AG08395 (cell line): ENCODE measurements around the gene UBE2F.
"Not testable (repeated sequence)": the region's sequence is repeated elsewhere in the genome, so short reads cannot be mapped to it uniquely, and the experiment has no call there.

ENCODE experiments used
- DNase-seq: peaks from one replicate; pipeline ENCODE4 v3.0.0; 2012; ENCODE audit warnings: mixed read lengths, low spot score

UBE2F gene

DNA sequence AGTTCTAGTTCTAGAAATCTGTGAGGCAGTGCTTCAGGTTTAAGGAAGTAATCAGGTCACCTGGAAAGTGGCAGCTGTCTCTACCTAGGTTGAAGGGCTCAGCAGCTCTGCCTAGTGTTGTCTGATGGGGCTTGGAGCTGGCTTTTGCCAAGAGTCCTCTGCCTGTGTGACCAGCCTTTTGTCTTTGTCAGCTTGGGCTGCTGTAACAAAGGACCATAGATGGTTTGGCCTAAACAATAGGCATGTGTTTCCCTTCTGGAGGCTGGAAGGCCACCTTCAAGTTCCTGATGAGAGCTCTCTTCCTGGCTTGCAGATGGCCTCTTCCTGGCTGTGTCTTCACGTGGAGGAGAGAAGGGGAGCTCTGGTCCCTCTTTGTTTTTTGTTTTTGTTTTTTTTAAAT is 13.3 kb downstream of the UBE2F start:
- no peak for DNase-seq

DNA sequence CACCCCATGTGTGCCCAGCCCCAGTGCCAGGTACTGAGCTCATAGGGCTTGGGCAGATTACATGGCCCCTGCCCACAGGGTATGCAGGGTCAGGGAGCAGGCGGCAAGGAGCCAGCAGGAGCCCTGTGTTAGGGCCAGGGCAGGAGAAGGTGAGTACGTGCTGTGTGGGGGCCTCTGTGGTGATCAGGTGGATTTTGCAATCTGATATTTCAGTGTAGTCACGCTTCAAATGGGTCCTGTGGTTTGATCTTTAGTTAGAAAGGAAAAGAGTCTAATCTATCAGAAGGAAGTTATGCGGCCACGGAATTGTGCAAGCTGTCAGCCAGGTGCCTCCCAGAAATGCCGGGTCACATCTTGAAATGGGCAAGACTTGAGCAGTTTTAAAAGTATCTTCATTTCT is 13.9 kb downstream of the UBE2F start:
- DNase-seq = no peak

DNA sequence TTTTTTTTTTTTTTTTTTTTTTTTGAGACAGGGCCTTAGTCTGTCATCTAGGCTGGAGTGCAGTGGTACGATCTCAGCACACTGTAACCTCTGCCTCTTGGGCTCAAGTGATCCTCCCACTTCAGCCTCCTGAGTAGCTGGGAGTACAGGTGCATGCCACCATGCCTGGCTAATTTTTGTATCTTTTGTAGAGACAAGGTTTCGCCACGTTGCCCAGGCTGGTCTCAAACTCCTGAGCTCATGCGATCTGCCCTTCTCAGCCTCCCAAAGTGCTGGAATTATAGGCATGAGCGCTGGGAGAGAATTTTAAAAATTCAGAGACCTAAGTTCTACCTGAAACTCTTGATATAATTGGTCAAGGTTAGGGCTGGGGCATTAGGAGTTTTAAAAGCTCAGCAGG is 14.8 kb downstream of the UBE2F start:
- not testable (repeated sequence) for DNase-seq

DNA sequence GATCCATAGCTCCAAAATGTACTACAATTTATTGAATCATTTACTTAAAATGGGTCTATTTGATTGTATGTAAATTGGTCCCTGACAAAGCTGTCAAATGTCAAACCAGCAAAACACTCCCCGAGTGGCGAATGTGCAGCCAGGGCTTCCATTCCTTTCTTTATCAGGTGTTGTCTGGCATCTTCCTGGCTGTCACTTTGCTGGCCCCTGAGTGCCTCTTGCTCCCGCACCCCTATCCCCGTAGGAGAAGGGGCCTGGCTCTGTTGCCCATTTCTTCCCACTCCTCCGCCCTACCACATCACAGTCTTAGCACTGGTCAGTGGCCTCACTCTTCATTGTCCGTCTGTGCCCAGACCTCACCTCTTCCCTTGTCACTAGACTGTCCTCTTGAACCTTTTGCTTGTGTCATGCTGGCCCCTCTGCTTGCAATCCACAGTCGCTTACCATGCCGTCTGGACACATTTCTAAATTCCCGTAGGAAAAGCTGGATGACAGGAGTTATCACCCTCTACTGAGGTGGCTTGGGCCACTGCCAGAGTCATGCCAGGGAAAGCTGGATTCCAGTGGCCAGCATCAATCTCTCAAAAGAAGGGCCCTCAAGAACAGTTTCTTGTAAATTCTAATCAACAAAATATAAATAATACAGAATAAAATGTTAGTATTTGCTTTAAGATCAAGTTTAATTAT is 15.4 kb downstream of the UBE2F start:
- DNase-seq = no peak

DNA sequence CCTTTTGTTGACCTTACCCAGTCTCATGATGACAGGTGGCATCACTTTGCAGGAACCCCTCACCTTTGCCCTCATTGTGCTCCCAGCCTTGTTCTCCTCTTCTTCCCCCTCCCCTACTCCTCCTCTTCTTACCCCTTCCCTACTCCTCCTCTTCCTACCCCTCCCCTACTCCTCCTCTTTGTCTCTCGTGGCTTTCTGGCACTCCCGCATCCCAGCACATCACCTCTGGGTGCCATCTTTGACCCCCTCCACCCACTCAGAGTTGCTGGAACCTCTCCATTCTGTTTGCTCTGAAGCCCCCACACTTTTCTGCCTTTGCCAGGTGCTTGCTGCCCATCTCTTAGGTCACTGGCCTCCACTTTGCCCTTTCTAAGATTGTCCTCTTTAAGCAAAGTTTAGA is 17.1 kb downstream of the UBE2F start:
- no peak for DNase-seq

DNA sequence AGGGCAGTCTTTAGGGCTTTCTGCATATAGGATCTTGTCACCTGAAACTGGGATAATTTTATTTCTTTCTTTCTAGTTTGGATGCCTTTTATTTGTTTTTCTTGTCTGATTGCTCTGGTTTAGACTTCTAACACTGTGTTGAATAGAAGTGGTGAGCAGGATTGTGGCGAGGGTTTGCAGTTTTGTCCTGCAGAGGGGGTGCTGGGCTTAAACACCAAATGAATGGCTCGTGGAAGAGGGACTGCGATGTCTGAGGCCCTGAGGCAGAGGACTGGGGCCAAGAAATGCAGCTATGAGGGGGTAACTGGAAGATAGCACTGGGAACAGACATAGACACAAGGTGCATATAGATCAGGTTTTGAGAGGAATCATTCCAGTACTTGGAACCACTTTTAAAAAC is 20.5 kb downstream of the UBE2F start:
- DNase-seq = no peak

DNA sequence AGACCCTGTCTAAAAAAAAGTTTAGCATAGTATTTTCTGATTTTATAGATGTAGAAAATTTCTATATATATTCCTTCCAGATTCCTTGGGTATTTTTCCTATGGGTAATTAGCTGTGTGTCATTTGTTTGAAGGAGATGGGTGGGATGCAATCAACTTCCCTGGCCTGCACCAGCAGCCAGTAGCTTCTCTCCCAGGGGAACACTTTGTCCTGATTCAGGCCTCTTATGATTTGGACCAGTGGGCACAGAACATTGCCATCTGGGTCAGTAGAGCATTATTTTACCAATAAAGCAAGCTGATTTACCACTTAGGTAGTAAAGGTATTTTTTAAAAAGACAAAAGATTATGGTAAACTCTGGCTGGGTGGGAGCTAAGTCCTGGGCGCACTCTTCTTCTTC is 26.9 kb downstream of the UBE2F start:
- no peak for DNase-seq

DNA sequence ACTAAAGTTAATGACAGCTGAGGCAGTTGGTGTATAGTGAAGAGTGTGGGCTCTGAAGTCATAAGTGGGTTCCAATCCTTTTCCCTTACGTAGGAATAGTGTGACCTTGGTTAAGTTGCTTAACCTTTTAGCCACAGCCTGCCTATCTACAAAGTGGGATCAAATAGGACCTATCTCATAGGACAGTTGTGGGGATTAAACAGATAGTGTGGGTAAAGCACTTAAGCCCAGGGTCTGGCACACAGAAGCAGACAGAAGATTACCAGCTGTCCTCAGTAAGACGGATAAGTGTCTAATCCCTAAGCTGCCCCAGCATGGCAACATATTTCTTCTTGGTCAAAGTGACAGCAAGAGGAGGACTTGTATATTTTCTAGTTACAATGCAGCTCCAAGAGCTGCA is 28.2 kb downstream of the UBE2F start:
- DNase-seq = no peak

DNA sequence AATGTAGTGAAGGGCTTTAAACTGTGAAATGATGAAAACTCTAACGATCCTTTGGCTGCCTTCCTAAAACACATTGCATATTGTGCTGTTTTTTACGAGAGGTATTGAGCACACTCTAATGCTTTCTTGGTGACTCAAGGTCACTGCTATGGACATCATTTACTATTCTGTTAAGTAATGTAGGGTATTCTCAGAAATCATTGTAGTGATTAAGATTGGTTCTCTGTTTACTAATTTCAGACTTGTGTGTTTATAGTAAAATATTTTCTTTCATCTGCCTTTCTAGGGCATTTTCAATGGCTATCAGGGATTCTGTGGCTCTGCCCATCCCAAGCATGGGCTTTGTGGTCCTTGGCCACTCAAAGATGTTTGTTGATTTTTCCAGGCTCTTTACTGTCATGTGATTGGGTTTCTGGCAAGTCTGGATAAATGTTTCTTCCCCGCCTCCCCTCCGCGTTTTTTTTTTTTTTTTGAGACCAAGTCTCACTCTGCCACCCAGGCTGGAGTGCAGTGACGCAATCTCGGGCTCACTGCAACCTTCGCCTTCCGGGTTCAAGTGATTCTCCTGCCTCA is 29.3 kb downstream of the UBE2F start:
- peak; percentile 10 for DNase-seq

DNA sequence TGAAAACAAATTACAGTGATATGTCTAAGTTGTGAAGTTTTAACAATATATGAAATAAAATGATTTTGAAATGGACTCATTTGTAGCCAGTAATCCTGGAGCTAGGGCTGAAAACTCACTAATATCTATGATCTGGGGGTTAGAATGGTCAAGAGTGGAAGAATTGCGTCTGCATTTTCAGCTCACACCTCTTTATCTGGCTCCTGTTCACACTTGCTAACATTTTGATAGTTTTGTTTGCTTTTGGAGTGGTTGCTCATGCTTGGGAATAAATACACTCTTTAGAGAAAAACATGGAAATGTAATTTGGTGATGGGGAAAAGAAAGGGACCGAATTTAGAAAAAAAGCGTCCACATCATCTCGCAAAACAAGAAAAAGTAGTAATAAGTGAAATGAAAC is 30.7 kb downstream of the UBE2F start:
- DNase-seq = no peak

DNA sequence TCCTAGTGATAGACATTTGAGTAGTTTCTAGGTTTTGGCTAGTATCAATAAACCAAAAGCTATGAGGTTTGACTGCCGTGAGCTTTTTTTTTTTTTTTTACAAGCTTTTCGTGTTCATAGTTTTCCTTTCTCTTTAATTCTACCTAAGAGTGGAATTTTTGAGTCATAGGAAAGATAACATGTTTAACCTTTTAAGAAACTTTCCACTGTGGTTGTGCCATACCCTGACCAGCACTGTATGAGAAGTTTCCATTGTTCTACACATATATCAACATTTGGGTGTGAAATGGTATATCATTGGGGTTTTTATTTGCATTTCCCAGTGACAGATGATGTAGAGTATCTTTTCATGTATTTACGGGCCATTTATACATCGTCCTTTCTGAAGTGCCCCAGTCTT is 31.7 kb downstream of the UBE2F start:
- DNase-seq = no peak

DNA sequence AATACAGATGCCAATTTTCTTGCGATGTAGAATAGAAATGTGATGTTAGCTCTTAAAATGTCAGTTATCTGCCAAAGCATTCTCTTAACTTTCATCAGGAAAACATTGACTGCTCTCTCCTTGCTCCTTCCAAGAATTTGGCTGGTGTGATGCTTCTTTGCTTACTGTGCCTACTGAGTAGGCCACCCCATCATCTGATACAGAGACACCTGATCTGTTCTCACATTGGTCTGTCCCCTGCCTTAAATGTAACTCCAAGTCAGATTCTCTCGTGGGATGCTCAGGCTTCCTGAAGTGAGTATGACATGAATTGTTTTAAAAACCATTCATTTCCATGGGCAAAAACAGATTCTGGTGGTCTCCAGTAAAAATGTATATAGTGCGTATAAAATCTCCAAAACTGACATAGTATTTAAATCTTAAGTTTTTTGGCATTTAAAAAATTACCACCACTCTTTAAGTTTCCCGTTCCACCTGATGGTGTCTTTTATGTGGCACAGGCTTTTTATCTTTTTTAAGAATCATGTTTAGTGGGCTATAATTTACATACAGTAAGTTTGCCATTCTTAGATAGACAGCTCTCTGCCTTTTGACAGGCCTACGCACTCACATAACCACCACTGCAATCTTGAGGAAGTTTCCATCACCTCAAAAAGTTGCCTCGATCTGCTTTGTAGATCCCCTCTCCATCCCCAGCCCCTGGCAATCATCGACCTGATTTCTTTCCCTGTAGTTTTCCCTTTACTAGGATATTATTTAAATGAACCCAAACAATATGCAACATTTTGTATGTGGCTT is 36.6 kb downstream of the UBE2F start:
- no peak for DNase-seq

DNA sequence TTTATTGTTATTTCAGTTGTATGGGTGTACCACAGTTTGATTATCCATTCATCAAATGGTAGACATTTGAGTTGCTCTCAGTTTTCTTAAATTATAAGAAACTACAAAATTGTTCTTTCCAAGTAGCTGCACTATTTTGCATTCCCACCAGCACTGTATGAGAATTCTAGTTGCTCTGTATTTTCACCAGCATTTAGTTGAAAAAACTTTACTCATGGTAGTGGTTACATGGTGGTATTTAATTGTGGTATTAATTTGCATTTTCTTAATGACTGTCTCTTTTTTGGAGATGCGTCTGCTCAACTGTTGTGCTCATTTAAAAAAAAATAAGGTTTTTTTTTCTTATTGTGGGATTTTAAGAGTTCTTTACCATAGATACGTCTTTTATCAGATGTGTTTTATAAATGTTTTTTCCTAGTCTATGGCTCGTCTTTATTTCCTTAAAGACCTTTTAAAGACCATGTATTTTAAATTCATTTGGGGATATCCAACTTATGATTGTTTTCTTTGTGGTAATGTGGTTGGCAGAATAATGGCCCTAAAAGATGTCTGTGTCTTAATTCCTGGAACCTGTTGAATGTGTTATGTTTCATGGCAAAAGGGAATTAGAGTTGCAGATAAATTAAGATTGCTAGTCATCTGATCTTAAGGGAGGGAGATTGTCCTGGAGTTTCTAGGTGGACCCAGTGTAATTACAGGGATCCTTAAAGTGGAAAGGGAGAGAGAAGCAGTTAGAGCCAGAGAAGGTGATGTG is 37.4 kb downstream of the UBE2F start:
- no peak for DNase-seq

DNA sequence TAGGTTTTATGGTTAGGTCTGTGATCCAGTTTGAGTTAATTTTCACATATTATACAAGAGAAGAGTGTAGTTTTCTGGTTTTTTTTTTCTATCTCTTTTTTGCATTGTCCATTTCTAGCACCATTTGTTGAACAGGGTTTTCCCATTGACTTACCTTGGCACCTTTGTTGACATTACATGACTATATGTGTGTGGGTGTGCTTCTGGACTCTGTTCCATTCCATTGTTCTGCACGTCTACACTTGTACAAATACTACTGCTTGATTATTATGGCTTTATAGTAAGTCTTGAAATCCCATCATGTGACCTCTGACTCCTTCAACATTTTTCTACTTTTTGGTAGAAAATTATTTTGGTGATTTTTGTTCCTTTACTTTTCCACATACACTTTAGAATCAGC is 38.7 kb downstream of the UBE2F start:
- DNase-seq = no peak

DNA sequence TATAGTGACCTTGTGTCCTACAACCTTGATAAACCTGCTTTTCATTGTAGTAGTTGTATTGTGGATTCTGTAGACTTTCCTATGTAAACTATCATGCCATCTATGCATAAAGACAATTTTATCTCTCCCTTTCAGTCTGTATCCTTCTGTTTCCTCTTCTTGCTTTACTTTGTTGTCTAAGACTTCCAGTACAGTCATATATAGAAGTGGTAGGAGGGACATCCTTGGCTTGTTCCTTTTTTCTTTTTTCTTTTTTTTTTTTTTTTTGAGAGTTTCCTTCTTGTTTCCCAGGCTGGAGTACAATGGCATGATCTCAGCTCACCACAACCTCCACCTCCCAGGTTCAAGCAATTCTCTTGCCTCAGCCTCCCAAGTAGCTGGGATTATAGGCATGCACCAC is 39.7 kb downstream of the UBE2F start:
- no peak for DNase-seq

DNA sequence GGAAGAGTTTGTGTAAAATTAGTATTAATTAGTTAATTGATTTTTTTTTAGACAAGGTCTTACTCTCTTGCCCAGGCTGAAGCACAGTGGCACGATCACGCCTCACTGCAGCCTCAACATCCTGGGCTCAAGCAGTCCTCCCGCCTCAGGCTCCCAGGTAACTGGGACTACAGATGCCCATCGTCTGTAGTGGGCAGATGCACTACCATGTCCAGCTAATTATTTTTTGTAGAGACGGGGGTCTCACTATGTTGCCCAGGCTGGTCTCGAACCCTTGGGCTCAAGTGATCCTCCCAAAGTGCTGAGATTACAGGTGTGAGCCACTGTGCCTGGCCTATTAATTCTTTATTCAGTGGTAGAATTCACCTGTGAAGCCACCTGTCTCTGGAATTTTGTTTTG is 41.1 kb downstream of the UBE2F start:
- no peak for DNase-seq

DNA sequence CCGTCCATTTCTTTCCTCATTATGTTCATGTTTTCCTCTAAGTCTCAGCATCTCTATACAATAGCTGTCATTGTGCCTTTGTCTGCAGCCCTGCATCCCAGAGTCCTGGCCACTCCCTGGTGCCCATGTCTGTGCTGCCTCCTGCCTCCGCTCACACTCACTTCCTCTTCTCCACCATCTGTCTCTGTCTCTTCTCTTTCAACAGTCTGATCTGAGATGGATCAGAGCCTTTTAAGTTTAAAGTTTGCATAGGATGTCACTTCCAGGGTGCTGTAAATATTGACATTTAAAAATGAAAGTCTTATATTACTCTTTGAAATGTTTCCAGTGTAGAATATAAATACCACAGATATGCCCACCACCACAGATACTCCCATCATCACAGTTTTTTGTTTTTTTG is 42.7 kb downstream of the UBE2F start:
- DNase-seq = no peak

DNA sequence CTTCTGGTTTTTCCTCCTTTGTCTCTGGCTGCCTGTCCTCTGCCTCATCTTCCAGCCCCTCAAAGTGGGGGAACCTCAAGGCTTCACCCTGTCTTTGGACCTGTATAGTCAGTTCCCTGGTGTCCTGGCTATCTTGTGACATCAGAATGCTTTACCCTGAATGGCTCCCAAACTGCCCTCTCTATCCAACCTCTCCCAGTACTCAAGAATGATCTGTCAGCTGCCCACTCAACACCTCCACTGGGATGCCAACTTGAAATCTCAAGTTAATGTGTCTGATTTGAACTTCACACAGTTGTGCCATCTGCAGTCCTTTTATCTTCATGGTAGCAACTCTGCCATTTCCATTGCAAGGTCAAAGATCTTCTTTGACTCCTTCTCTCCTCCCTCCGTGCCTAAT is 43.8 kb downstream of the UBE2F start:
- DNase-seq = no peak

DNA sequence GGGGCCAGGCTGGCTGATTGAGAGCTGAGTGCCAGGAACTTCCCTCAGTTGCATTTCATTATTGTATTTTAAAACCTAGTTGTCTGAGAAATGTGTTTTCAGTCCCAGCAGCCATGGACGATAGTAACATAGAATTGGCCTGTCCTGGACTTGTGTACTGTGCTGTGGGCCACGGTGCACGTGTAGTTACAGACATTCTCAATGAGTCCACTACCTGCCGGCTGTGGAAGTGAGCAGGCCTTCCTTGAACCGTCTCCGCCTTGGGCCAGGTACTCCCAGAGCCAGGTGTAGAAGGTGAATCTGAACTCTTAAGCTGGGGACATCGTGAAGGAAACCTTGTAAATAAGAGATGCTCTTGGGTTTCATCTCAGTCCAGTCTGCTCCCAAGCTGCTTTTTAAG is 47.0 kb downstream of the UBE2F start:
- no peak for DNase-seq

DNA sequence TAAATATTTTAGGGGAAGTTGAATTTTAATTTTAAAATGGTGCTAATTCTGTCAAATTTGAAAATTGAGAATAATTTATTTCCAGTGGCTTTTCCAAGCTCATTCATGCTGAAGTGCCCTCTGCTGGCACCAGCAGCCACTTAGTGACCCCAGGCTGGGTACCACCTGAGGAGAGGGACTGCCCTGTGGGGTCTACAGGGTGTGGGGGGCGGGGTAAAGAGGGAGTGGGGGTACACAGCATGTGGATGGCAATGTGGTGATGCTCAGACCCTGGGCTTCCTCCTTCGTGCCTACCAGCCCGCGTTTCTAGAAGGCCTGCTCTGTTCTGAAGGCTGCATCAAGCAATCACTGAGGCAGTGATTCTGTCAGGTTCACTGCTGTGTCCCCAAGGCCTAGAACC is 48.9 kb downstream of the UBE2F start:
- DNase-seq = no peak

DNA sequence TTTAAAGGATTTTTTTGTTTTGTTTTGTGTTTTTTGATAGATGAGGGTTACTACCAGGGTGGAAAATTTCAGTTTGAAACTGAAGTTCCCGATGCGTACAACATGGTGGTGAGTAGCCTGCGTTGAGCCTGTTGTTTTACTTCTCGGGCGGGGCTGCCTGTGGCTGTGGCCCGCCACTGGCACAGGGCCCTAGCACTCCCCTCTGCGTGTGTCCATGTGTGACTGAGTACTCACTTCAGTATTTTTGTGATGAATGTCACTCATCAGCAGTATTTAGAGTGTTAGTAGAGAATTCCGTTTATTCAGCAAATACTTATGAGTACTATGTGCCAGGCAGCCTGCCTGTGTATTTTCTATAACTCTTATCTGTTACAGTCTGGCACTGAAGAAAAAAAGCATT is 49.7 kb downstream of the UBE2F start:
- no peak for DNase-seq

DNA sequence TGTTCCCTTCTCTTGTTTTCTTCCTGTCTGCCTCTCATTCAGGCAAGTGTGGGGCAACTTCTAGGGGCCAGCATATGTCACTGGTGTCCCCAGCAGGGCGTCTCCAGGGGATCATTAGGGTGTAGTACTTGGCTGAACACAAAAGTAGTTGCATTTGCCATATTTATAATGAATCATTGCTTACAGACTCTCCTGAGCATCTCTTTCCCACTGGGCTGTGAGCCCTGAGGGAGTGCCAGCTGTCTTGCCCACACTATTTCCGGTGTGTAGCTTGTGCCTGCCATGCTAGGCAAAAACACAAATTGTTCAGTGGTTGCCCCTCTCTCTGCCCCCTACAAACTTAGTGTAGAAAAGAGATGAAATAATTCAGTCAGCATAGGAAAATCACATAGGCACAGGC is 53.1 kb downstream of the UBE2F start:
- no peak for DNase-seq

DNA sequence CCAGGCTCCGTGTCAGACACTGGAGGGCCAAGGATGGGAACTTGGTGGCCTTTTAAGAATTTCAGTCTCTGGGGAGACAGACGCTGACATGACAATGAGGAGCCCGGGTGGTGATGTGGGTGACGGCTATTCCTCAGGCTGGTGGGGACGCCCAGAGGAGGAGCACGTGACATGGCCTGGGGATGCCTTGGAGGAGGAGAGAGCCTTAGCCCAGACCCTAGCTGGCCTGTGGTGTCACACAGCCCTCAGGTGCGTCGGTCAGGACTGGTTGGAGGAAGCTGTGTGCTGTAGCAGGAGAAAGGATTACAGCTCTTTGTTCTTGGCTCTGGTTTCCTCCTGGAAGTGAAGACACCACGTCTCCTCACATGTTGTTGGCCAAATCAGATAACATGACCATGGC is 54.0 kb downstream of the UBE2F start:
- DNase-seq = no peak
